Fibroblast of skin of back (primary cell): ENCODE results near the gene VSIG10L.

Experiments used
- DNase-seq: peaks from one replicate; pipeline ENCODE4 v3.0.0-alpha.2; 2013

The VSIG10L gene

GRCh38 chr19:51311351-51312257 lies 30.3 kb downstream of the VSIG10L start, which contains the start of gene IGLON5:
IGLON5 (plus strand) TSS chr19:51311644; CDS start chr19:51311848, 204 bp downstream.
- no peak for DNase-seq

DNA sequence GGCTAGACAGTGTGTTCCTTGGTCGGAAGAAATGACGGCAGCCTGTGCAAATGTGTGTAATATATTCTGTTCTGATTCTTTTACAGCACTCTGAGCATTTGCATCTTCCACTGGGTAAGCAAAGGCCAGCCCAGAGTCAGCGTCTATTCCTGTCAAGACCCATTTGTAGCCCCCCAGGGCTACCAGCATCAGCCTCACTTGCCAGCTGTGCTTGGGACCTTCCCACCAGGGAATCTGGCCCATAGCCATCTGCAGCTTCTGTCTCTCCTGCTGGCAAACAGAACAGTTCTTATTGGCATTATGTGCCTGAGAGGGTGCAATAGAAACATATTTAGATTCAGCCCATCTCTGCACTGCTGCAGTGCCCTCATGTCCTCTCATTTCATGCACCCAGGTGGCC lies 36.5 kb downstream of the VSIG10L start:
- no peak for DNase-seq

- DNase-seq = no peak
Observed at GRCh38 chr19:51301266-51301665, 40.7 kb downstream of the VSIG10L start.

GRCh38 chr19:51297406-51297805 lies 44.5 kb downstream of the VSIG10L start:
- DNase-seq = no peak

DNA sequence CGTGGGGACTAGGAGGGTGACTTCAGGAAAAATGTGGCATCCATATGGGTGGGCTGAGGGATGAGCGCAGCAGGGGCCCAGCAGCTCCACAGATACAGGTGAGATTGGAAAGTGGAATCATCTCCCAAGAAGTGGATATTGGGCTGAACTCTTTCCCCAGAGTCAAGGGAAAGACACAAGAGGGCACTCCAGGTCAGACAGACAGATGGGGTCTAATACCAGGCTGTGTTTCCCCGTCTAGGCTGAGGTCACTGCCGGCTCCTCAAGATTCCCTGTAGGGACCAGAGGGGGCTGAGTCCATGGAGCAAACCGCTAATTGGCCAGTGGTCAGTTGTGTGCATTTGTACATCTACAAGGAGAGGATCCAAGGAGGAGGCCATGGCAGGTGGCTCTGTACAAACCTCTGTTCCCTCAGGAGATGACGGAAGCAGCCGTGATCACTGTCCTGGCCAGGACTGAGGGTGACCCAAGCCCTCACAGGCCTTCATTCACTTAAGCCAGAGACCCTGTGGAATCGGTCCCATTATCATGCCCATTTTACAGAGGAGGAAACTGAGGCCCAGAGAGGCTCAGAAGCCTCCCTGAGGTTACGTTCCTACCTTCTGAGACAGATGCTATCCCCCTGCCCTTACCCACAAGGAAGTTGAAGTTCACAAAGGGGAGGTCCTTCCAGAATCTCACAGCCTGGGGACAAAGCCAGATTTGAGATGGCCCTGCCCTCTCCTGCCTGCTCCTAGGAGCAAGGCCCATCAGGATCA lies 45.4 kb downstream of the VSIG10L start:
- DNase-seq = no peak

DNA sequence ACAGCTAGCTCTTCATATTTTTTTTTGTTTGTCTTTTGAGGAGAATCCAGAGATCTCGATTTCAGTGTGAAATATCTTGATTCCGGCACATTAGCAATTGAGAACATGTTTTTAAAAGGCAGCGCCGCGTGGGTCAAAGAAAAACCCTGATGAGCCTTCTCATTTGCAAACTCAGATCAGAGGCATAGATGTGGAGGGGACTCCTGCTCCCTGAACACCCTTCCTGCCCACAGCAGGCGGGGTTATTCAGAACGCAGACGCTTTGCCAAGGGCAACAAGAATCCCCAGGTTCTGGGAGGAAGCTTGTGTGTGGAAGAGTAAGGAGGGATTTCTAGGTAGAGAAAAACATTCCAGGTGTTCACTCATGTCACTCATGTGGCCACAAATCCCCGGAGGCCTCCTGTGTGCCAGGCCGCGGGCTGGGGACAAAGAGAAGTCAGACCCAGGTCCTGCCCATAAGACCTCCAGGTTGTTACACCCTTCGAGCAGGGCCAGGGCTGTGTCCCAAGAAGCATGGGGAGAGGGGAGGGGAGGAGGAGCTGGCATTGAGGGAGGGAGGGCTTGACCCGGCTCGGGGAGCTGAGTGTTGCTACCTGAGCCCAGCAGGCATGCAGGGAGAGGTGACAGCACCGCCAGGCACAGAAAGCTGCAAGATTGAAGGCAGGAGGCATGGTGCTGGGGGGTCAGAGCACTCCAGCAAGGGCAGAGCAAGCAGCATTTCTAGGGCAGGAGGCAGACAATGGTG lies 46.4 kb downstream of the VSIG10L start:
- no peak for DNase-seq

DNA sequence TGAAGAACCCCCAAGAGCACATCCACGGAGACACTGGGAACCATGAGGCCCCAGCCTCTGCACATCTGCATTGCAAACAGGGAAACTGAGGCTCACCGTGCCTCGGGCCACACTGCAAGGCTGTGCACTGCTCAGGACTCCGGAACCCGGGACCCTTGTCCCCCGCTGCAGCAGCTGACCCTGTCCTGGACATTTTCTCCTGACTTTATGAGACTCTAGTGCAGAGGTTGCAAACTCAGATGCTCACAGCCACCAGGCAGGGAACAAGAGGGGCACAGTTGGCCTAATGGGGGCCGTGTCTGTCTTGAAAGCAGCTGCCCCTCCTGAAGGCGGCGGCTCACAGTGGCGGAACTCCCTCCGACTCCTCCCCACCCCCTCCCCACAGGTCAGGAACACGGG lies 47.0 kb downstream of the VSIG10L start:
- DNase-seq = no peak

DNA sequence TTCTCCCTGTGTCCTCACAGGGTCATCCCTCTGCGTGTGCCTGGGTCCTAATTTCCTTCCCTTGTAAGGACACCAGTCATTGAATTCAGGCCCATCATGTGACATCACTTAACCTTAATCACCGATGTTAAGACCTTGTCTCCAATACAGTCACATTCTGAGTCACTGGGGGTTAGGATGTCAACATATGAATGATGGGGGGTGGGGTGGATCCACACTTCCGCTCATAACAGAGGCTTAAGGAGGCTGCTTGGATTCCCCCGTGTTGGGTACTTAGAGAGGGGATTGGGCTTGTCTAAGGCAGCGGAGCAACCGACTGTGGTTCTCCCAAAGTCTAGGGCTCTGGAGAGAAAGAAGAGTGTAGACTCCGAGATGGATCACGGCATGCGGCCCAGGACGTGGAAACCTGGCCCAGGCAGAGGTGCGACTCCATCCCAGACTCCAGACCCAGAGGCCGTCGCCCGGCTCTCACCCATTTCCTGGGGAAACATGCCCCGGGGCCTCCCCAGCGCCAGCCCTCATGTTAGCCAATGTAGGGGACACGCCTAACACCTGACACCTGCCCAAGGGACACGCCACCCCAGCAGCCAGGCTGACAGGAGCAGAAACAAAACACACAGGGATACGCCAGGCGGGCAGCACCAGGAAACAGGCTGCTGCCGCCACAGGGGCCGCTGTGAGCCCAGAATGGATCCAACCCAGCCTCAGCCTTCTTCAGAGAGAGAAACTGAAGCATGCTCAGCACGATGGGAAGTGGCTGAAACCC lies 47.5 kb downstream of the VSIG10L start:
- DNase-seq = no peak

DNA sequence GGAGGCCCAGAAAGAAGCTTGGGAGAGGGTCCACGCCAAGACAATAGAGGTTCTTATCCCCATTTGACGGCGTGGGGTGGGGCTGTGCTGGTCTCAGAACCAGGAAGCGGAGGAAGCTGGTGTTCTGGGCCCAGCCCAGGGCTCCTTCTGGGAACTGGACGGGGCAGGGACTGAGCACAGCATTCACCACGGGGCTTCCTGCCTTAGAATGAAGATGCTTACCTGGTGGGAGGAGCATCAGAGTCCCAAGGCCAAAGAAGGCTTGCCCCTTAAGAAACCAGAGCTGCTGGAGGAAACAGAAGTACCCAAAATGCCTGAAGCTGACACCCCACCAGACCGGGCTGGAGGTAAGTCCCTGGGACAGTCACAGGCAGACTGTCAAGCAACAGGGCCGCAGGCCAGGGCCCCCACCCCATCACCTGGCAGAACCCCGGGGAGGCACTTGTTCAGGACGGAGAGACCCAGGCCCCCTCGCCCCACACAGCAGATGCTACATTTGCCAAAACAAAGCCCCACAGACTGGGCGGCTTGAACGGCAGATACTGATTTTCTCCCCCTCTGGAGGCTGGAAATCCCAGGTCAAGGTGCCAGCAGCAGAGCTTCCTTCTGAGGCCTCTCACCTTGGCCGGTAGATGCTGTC lies 48.2 kb downstream of the VSIG10L start:
- DNase-seq = no peak

DNA sequence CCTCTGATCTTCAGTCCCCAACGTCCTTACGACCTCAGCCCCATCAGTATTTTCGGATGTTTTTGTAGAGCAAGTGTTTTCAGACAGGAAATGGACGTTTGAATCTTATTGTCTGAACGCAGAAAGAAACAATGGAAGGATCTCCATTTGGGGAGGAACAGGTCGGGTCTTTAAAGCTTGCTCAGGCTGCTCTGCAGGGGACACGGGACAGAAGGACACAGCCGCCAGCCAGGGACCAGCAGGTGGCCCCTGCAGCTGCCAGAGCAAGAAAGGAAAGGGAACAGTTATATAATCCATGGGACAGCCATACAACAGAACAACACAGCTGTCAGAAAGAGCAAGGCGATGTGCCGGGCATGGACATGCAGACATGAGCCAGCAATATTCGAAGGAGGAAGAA lies 49.0 kb downstream of the VSIG10L start:
- DNase-seq = no peak

DNA sequence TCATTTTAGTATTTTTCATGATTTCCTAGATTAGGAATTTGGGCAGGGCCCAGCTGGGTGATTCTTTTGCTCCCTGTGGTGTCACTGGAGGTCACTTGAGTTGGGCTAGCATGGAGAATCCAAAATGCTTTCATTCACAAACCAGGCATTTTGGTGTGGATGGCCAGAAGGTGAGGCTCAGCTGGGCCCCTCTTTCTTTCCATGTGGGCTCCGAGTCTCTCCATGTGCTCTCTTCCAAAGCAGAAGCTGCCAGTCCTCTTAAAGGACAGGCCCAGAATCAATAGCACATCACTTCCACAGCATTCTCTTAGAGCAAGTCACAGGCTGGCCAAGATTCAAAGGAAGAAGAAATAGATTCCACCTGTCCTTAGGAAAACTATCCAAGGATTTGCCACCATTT lies 52.3 kb downstream of the VSIG10L start:
- DNase-seq = no peak

DNA sequence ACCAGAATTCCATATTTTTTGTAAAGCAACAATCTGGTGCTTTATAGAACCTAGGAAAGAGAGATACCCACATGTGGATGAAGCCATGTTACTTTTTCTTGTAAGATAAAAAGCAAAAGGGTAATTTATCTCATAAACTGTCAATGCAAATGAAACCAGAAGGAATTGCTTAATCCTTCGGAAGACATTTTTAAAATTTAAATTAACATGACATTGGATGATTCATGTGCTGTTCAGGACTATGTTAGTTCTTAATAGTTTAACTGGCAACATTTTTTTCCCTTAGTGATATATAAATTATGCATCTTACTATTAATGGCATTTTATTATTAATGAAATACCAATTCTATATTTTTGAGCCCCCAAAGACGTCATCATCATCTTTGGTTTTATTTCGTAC lies 56.3 kb downstream of the VSIG10L start:
- DNase-seq = no peak

GRCh38 chr19:51282335-51282734 lies 59.6 kb downstream of the VSIG10L start:
- DNase-seq = no peak
